ENCODE measurements around the gene DOK6. TPM values are rescaled to one million over a fixed set of nuclear protein-coding genes. Genes with fewer than 3 reads are reported as not detected.

DOK6 gene
- total RNA-seq, 1 experiment from 2014 or later, result not detected

- TF ChIP-seq CTCF (conservative IDR thresholded peaks at IDR 0.05; ENCODE audit: low read depth, low read length) (no peak), EZH2phosphoT487 (IDR thresholded peaks at IDR 0.05; ENCODE audit: borderline replicate concordance, low read length) (no peak), EZH2 (IDR thresholded peaks at IDR 0.05; ENCODE audit: low read length, unreplicated experiment) (no peak)
- Histone ChIP-seq H3K27ac (ENCODE audit: low read length) (no peak overlapping the region), H4K20me1 (ENCODE audit: low read length) (no peaks in the 10 kb centered on the region), H3K9me2 (replicated peaks; ENCODE audit: low read length) (no peaks in the 10 kb centered on the region), H3K79me2 (ENCODE audit: low read length) (no peaks in the 10 kb centered on the region), H2AFZ (ENCODE audit: low read length) (no peak overlapping the region), H3K4me1 (ENCODE audit: insufficient read depth, low read length) (no peaks in the 10 kb centered on the region), H3F3A (ENCODE audit: low read length, unreplicated experiment) (no peaks in the 10 kb centered on the region), H3K27me3 (ENCODE audit: low read length) (no peaks in the 10 kb centered on the region), H3K4me3 (ENCODE audit: low read length) (no peak overlapping the region), H3K4me2 (ENCODE audit: low read length) (no peak overlapping the region), H3K36me3 (ENCODE audit: low read depth, low read length) (no peaks in the 10 kb centered on the region), H3K9me3 (ENCODE audit: low read length) (no peaks in the 10 kb centered on the region), H3K9ac (ENCODE audit: low read length) (no peak overlapping the region)
- ChIA-PET POLR2A (ENCODE audit: unreplicated experiment) (no interaction called here), CTCF (no interaction called here)
- intact Hi-C loops (cut with micrococcal nuclease), result no loop called here
- DNase-seq, result no peak
- ATAC-seq, result no peak
- BruUV-seq (replicated peaks), result no TSS peak
These were observed 290.5 kb downstream of the DOK6 start for GRCh38 chr18:69691008-69691760.

- TF ChIP-seq EZH2 (IDR thresholded peaks at IDR 0.05; ENCODE audit: low read length, unreplicated experiment) (no peak), CTCF (conservative IDR thresholded peaks at IDR 0.05; ENCODE audit: low read depth, low read length) (no peak), EZH2phosphoT487 (IDR thresholded peaks at IDR 0.05; ENCODE audit: borderline replicate concordance, low read length) (no peak)
- Histone ChIP-seq H3K4me1 (ENCODE audit: insufficient read depth, low read length) (no peaks in the 10 kb centered on the region), H3K9me3 (ENCODE audit: low read length) (no peaks in the 10 kb centered on the region), H3K27ac (ENCODE audit: low read length) (no peak overlapping the region), H4K20me1 (ENCODE audit: low read length) (no peaks in the 10 kb centered on the region), H3F3A (ENCODE audit: low read length, unreplicated experiment) (no peaks in the 10 kb centered on the region), H3K27me3 (ENCODE audit: low read length) (no peaks in the 10 kb centered on the region), H3K9me2 (replicated peaks; ENCODE audit: low read length) (no peaks in the 10 kb centered on the region), H3K79me2 (ENCODE audit: low read length) (no peaks in the 10 kb centered on the region), H3K4me2 (ENCODE audit: low read length) (no peak overlapping the region), H3K4me3 (ENCODE audit: low read length) (no peak overlapping the region), H3K9ac (ENCODE audit: low read length) (no peak overlapping the region), H3K36me3 (ENCODE audit: low read depth, low read length) (no peaks in the 10 kb centered on the region), H2AFZ (ENCODE audit: low read length) (no peak overlapping the region)
- ChIA-PET CTCF (no interaction called here), POLR2A (ENCODE audit: unreplicated experiment) (no interaction called here)
- intact Hi-C loops (cut with micrococcal nuclease), result no loop called here
- ATAC-seq (no peak), DNase-seq (no peak)
- no TSS peak for BruUV-seq (replicated peaks)
These were observed 296.4 kb downstream of the DOK6 start for GRCh38 chr18:69697069-69697468.

- ChIA-PET POLR2A (ENCODE audit: unreplicated experiment) (no interaction called here), CTCF (no interaction called here)
- no peaks in the 10 kb centered on the region for H3K9me2 ChIP-seq (replicated peaks; ENCODE audit: low read length)
- H3K4me1 ChIP-seq (ENCODE audit: insufficient read depth, low read length), result no peaks in the 10 kb centered on the region
- H3K27ac ChIP-seq (ENCODE audit: low read length), result no peak overlapping the region
- H2AFZ ChIP-seq (ENCODE audit: low read length), result no peak overlapping the region
- H3K79me2 ChIP-seq (ENCODE audit: low read length), result no peaks in the 10 kb centered on the region
- BruUV-seq (replicated peaks), result no TSS peak
- TF ChIP-seq EZH2phosphoT487 (IDR thresholded peaks at IDR 0.05; ENCODE audit: borderline replicate concordance, low read length) (no peak), EZH2 (IDR thresholded peaks at IDR 0.05; ENCODE audit: low read length, unreplicated experiment) (no peak), CTCF (conservative IDR thresholded peaks at IDR 0.05; ENCODE audit: low read depth, low read length) (no peak)
- no peaks in the 10 kb centered on the region for H3F3A ChIP-seq (ENCODE audit: low read length, unreplicated experiment)
- no peaks in the 10 kb centered on the region for H3K36me3 ChIP-seq (ENCODE audit: low read depth, low read length)
- no peaks in the 10 kb centered on the region for H3K9me3 ChIP-seq (ENCODE audit: low read length)
- intact Hi-C loops (cut with micrococcal nuclease), result no loop called here
- no peak overlapping the region for H3K4me2 ChIP-seq (ENCODE audit: low read length)
- H4K20me1 ChIP-seq (ENCODE audit: low read length), result no peaks in the 10 kb centered on the region
- ATAC-seq (no peak), DNase-seq (no peak)
- no peaks in the 10 kb centered on the region for H3K27me3 ChIP-seq (ENCODE audit: low read length)
- no peak overlapping the region for H3K4me3 ChIP-seq (ENCODE audit: low read length)
- H3K9ac ChIP-seq (ENCODE audit: low read length), result no peak overlapping the region
These were observed 297.0 kb downstream of the DOK6 start for GRCh38 chr18:69697689-69698088.
